Fibroblast of lung (primary cell): ENCODE data around the gene HS1BP3. TPM values are rescaled to one million over a fixed set of nuclear protein-coding genes. Genes with fewer than 3 reads are reported as not detected.

Experiments used
- DNase-seq, 2 donors: peaks; one replicate each; pipeline versions ENCODE4 v3.0.0 to v3.0.0-alpha.2; 2010; ENCODE audit warnings: low read depth in 2 of 2
- H2AFZ ChIP-seq: 2 replicates; pipeline ENCODE4 v1.5.1; 2012; ENCODE audit warnings: low read length, control low read depth, inconsistent platforms
- H3K27ac ChIP-seq: 2 replicates; pipeline ENCODE4 v1.5.1; 2011; ENCODE audit warnings: low read length, control low read depth; ENCODE audit not compliant: insufficient read depth
- H3K27me3 ChIP-seq: 2 replicates; pipeline ENCODE4 v1.5.1; 2011; ENCODE audit warnings: mild to moderate bottlenecking, low read length; ENCODE audit not compliant: control insufficient read depth, insufficient read depth
- H3K36me3 ChIP-seq: 2 replicates; pipeline ENCODE4 v1.5.1; 2011; ENCODE audit warnings: low read length; ENCODE audit not compliant: control insufficient read depth, insufficient read depth
- H3K4me1 ChIP-seq: 2 replicates; pipeline ENCODE4 v1.5.1; 2011; ENCODE audit warnings: low read length; ENCODE audit not compliant: control insufficient read depth, insufficient read depth; ENCODE audit errors: extremely low read depth
- H3K4me2 ChIP-seq: 2 replicates; pipeline ENCODE4 v1.5.1; 2011; ENCODE audit warnings: low read length, control low read depth; ENCODE audit not compliant: insufficient read depth; ENCODE audit errors: extremely low read depth
- H3K4me3 ChIP-seq, 4 experiments: fragments of 200-600 bp in 1 of 4; sonication (generic) in 1 of 4; replicated peaks in 1 of 4; 2 replicates each; pipeline ENCODE4 v1.5.1; 2011 to 2016; ENCODE audit warnings: low read length in 4 of 4, low read depth in 3 of 4, mild to moderate bottlenecking in 3 of 4, control low read depth in 2 of 4, inconsistent platforms in 1 of 4, mixed read lengths in 1 of 4; ENCODE audit not compliant: insufficient read depth in 1 of 4; ENCODE audit errors: control extremely low read depth in 1 of 4
- H3K79me2 ChIP-seq: 2 replicates; pipeline ENCODE4 v1.5.1; 2012; ENCODE audit warnings: mild to moderate bottlenecking, low read length, inconsistent platforms; ENCODE audit not compliant: control insufficient read depth, insufficient read depth
- H3K9ac ChIP-seq: 2 replicates; pipeline ENCODE4 v1.5.1; 2011; ENCODE audit warnings: mild to moderate bottlenecking, low read length, control low read depth; ENCODE audit not compliant: insufficient read depth
- H3K9me3 ChIP-seq: 2 replicates; pipeline ENCODE4 v1.5.1; 2012; ENCODE audit warnings: low read depth, low read length; ENCODE audit not compliant: control insufficient read depth, insufficient read depth
- H4K20me1 ChIP-seq: 2 replicates; pipeline ENCODE4 v1.5.1; 2011; ENCODE audit warnings: low read length; ENCODE audit not compliant: control insufficient read depth, insufficient read depth; ENCODE audit errors: extremely low read depth
- EZH2 ChIP-seq: IDR thresholded peaks from 2 replicates; pipeline ENCODE4 v1.5.1; 2012; ENCODE audit warnings: low read length, control low read depth, mild to moderate bottlenecking; ENCODE audit errors: missing control alignments
- polyA plus RNA-seq, 2 donors: library from polyadenylated mRNA; depleted of rRNA in 1 of 2; stranded (reverse) in 1 of 2; unstranded in 1 of 2; fragments of >200 nt; gene quantifications; 2 replicates each; pipeline ENCODE4 v1.2.1, GENCODE V29; 2011 to 2012; ENCODE audit warnings: missing spikeins in 1 of 2
- total RNA-seq: library from RNA; depleted of rRNA; stranded (reverse); fragments of >200 nt; gene quantifications from 2 replicates; pipeline ENCODE4 v1.2.1, GENCODE V29; 2014
- TF ChIP-seq, protein P1 (sequence below), 2 donors: IDR thresholded peaks in 1 of 2; conservative IDR thresholded peaks in 1 of 2; 1 replicate in 1 of 2; 2 replicates in 1 of 2; pipeline ENCODE4 v1.5.1; 2011 to 2012; ENCODE audit warnings: low read length in 2 of 2, control low read depth in 1 of 2, inconsistent platforms in 1 of 2, low read depth in 1 of 2, mild to moderate bottlenecking in 1 of 2

HS1BP3 gene
- total and polyA plus RNA-seq, 2 donors (not counting 1 experiment from before 2014, with no cell fraction given), result 17.8 to 38.1 TPM

DNA sequence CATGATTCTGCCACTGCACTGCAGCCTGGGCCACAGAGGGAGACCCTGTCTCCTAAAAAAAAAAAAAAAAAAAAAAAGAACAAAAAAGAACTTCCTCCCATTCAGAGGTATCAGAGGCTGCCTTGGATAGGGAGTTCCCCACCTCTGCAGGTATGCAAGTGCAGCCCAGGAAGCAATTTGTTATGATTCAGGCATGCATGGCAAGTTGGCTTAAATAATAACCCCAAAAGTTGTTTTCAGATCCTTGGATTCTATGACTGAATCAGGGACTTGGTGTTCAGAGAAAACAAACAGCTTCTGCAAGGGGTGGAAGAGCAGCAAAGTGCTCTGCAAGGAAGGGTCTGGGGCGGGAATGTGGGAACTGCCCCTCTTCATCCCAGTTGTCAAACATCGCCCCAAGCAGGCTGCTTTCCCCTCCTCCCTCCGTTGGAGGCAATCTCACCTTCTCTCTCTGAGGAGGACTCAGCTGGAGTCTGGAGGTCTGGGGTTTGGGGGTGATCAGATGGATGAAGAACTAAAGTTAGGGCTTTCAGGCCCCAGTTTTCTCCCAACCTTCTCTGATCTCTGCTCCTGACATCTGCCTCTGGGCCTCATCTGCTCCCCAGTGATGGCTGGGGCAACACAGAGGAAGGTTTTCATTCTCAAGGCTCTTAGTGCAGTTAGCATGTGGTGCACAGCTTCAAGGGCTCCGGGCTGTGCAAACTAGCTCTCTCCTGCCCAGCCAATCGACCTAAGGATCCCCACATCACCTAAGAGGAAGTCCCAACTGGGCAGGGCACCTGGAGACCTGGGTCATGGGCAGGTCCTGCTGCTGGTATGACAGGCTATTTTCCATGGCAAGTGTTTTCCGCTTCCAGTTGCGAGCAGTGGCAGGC is 12.5 kb upstream of the HS1BP3 start:
- no peaks in the 10 kb centered on the region for H3K4me1 ChIP-seq
- H4K20me1 ChIP-seq, result no peaks in the 10 kb centered on the region
- no peak overlapping the region for H2AFZ ChIP-seq
- no peak for TF ChIP-seq EZH2
- TF ChIP-seq, protein P1, sequence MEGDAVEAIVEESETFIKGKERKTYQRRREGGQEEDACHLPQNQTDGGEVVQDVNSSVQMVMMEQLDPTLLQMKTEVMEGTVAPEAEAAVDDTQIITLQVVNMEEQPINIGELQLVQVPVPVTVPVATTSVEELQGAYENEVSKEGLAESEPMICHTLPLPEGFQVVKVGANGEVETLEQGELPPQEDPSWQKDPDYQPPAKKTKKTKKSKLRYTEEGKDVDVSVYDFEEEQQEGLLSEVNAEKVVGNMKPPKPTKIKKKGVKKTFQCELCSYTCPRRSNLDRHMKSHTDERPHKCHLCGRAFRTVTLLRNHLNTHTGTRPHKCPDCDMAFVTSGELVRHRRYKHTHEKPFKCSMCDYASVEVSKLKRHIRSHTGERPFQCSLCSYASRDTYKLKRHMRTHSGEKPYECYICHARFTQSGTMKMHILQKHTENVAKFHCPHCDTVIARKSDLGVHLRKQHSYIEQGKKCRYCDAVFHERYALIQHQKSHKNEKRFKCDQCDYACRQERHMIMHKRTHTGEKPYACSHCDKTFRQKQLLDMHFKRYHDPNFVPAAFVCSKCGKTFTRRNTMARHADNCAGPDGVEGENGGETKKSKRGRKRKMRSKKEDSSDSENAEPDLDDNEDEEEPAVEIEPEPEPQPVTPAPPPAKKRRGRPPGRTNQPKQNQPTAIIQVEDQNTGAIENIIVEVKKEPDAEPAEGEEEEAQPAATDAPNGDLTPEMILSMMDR (conservative IDR thresholded peaks at IDR 0.05 in 1 of 2, IDR thresholded peaks at IDR 0.05 in 1 of 2; ENCODE audit: low read depth in 1 of 2, low read length in 2 of 2), result no peak
- H3K27ac ChIP-seq, result no peak overlapping the region
- H3K4me2 ChIP-seq, result no peak overlapping the region
- H3K27me3 ChIP-seq, result peaks cover 66% of the 10 kb centered on the region
- no peak overlapping the region for H3K4me3 ChIP-seq
- H3K9ac ChIP-seq, result no peak overlapping the region
- no peaks in the 10 kb centered on the region for H3K36me3 ChIP-seq
- no peaks in the 10 kb centered on the region for H3K79me2 ChIP-seq
- no peaks in the 10 kb centered on the region for H3K9me3 ChIP-seq
- no peak for DNase-seq

GRCh38 chr2:20662308-20662937 is 11.5 kb upstream of the HS1BP3 start:
- Histone ChIP-seq H3K4me3 (no peak overlapping the region), H3K27me3 (peaks cover 56% of the 10 kb centered on the region), H4K20me1 (no peaks in the 10 kb centered on the region), H3K4me1 (no peaks in the 10 kb centered on the region), H3K79me2 (no peaks in the 10 kb centered on the region), H3K27ac (no peak overlapping the region), H3K9ac (no peak overlapping the region), H2AFZ (no peak overlapping the region), H3K9me3 (no peaks in the 10 kb centered on the region), H3K4me2 (no peak overlapping the region), H3K36me3 (no peaks in the 10 kb centered on the region)
- DNase-seq, result no peak
- TF ChIP-seq, protein P1 (conservative IDR thresholded peaks at IDR 0.05 in 1 of 2, IDR thresholded peaks at IDR 0.05 in 1 of 2; ENCODE audit: low read depth in 1 of 2, low read length in 2 of 2), result no peak
- peak; percentile 68 for TF ChIP-seq EZH2
